NCI-H2171 treated with DMSO at 0.1 percent for 48 hours (cell line): ENCODE data around the gene SLC16A6.
"Not testable (repeated sequence)": the region's sequence is repeated elsewhere in the genome, so short reads cannot be mapped to it uniquely, and the experiment has no call there.

Experiments used
- DNase-seq: peaks from one replicate; lab custom pipeline; 2025; lab: John Stamatoyannopoulos, UW

SLC16A6 gene

DNA sequence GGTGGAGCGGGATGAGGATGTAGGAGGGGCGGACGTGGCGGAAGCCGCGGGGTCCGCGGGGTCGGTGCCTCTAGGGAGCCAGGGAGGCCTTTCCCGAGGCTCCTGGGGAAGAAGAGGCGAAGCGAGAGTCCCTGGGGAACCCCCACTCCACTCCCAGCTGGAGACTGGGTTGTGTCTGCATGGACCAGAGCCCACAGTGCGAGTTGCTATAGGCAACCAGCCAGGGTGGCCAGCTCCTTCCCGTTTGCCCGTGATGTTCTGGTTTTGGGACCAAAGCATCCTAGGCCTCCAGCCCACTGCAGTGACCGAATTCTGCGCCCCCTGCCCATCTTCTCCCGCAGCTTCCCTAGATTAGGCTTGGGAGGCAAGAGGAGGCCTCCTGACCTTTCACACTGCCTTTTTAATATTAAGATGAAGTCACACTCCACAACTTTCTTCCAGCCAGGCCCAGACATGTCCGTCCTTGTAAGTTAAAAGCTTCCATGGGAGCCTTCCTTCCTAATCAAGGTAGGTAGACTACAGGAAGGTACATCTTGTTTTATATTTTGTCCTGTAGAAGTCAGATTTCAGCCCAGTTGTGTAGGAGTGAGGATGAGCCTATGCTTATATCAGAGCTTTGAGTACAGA is 42.6 kb downstream of the SLC16A6 start:
- DNase-seq, result peak; percentile 66

DNA sequence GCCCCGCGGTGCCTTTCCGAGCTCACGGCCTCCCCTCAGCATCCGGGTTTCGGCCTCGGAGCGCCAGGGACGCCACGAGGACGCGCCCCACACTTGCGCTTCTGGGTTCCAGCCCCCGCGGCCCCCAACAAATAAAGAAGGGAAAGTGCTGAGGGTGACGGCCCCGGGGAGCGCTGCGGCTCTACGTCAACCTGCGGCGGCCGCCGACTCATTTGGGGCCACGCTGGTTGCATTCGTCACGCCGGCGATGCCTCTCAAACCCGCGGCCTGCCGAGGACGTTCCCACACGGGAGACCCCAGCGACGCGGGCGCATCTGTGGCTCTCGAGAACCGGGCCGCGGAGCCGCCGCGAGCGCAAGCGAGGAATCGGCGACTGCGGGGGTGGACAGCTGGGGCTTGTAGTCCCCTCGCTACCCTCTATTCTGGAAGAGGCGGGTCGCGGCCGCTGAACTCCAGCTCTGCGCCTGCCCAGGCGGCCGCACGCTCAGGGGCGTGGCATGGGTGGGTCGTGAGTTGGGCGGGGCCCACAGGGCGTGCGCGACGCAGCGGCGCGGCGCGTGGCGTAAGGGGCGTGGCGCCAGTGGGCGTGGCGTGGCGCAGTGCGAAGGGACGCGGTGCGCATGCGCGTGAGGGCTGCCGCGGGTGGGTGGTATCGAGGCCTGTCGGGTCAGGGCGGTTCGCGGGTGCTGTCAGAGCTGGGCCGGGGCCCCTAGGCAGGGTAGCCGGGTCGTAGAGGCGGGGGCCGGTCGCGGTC is 43.3 kb downstream of the SLC16A6 start, which contains the start of gene AMZ2:
Gene AMZ2, plus strand, starts transcription at position 599 of the 754 bp plus-strand sequence. CDS start 2,145 bp downstream, outside the sequence.
- peak; percentile 91 for DNase-seq

DNA sequence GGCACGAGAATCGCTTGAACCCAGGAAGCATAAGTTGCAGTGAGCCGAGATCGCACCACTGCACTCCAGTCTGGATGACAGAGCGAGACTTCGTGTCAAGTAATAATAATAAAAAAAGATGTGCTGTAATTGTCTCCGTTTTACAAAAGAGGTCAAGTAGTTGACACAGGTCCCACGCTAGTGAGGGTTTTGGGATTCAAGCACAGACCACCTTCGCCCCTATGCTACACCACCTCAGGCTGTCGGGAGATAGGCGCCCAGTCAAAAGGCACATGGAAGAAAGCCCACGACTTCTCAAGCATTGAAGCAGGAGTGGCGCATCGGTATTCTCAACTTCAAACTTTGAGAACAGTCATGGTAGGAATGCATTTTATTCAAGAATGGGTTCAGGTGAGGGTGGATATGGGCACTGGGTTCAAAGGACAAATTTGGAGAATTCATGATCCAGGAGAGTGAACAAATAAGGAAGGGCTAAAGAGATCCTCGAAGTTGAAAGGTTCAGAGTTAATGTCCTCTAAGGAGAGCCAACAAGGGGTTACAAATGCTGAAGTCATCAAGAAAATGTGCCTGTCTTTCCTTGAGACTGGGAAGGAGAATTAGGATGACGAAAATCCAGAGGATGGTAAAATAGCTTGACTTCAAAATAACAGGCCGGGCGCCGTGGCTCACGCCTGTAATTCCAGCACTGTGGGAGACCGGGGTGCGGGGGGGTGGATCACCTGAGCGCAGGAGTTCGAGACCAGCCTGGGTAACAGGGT is 44.5 kb downstream of the SLC16A6 start:
- no peak for DNase-seq

DNA sequence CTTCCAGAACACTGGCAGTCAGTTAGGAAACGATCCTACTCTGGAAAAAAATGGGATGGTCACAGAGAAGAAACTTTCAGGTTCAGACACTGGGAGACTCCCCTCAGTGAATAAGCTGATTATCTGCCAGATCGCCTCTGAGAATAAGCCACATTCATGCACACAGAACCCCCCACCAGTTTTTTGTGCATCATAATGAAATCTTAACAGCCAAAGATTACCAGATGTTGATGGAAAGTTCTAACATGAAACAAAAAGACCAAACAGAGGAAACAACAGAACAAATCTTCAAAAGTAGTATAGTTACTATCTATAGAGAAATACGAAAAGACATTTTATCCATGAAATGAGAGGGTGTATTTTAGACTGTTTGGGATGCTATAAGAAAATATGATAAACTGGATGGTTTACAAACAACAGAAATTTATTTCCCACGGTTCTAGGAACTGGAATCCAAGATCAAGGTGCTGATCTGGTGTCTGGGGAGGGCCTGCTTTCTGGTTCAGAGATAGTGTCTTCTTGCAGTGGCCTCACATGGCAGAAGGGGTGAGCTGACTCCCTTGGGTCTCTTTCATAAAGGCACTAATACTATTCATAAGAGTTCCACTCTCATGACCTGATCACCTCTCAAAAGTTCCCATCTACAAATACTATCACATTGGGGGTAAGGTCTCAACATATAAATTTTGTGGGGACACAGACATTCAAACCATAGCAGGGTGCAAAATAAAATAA is 51.1 kb downstream of the SLC16A6 start:
- no peak for DNase-seq

DNA sequence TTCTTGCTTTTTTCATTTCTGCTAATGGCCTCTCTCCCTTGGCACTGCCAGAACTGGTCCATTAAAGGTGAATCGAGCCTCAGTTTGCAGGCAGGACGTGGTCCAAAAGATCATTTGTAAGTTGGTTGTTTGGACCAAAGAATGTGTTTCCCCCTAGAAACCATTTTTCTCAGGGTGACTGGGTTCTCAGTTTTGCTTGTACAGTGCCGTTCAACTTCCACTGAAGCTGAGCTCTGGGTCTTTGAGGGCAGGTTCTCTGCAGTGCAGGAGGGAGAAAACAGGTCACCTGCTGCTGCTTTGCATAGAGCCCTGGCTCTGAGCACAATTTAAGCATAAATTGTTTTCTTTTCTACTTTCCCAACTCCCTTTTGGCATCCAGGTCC is 52.1 kb downstream of the SLC16A6 start:
- DNase-seq, result no peak

DNA sequence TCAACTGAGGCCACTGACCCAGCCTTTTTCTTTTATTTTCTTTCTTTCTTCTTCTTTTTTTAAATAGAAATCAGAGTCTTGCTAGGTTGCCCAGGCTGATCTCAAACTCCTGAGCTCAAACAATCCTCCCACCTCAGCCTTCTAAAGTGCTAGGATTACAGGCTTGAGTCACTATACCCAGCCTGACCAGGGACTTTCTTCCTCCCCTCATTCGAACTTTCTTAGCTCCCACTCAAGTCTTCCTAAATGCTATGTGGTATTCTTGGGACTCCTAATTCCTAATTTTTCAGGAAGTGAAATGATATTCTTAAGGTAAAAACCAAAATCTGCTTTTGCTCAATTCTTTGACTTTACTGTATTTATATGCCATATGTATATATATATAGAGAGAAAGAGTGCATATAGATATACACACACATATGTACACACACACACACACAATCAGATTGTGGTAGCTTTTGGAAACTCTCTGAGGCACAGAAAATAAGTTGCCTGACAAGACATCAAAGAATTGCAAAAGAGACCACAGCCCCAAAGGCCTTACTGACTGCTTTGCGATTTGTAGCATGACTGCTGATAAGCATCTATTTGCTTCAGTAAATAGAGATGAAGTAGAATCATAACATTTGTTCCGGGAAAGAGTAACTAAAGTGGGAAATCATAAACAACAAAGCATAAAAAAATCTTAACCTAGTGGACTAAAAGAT is 52.6 kb downstream of the SLC16A6 start:
- no peak for DNase-seq

DNA sequence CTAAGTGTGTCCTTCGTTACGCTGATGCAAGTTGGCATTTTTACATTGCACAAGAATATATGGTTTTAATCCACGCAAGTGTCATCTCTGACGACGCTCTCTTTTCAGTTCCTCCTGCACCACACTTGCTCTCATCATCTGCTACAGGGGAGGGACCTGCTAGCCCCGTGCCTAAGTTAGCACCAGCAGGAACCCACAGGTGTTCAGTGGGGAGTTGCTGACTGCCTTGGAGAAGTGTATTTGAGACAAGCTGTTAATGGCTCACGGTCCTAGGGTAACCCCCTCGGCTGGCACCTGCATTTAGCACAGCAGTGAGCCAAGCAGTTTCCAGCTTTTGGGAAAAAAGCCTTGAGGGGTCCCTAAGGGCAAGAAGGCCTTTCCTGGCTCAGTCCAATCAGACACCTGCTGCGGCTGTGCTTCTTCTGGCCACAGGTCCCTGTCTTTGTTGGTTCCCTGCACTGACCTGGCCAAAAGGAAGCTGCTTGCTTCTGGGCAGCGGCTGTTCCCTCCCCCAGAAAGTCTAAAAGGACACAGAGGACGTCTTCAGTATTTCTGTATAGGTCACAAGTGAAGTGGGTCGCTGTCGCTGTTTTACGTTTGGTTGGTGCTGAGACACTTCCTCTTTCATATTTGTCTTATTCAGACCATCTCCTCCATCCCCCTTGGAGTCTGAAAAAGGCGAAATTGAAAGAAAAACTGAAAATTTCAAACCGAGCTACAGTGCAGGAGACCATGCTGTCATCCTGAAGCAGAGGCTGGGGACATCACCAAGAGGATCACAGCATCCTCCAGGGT is 53.4 kb downstream of the SLC16A6 start:
- not testable (repeated sequence) for DNase-seq

DNA sequence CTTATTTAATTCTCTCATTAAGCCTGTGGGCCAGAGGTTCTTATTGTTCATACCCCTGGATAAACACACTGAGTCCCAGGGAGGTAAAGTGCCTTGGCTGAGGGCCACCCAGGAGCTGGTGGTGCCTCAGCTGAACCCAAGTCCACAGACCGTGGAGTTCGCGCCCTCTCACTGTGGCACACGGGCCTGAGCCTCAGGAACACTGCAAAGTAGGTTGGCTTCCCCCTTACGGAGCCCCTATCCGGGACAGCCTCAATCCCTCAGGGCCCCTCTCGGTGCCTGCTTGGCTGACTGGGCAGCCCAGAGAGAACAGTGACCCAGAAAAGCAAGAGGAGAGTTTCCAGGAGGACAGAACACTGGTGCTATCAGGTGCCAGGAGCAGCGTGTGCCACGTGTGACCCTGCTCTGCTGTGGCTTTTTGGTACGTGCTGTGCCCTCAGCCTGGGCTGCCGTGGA is 55.6 kb downstream of the SLC16A6 start:
- not testable (repeated sequence) for DNase-seq

DNA sequence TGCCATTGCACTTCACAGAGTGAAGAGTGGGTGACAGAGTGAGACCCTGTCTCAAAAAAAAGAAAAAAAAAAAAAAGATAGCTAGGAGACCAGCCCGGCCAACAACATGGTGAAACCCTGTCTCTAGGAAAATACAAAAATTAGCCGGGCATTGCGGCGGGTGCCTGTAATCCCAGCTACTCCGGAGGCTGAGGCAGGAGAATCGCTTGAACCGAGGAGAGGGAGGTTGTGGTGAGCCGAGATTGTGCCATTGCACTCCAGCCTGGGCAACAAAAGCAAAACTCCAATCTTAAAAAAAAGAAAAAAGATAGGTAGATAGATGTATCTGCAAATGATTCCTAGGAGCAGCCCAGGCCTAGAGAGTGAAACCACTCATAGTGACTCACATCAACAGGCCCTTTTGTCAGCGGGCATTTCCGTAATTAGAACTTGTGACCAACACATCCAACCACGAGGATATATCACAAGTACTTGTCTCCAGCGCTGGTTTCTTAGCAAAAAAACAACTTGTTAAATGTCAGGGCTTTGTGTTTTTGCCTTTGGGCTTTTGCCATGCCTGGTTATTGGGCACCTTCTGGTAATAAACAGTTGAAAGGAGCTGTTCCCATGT is 56.1 kb downstream of the SLC16A6 start:
- not testable (repeated sequence) for DNase-seq

DNA sequence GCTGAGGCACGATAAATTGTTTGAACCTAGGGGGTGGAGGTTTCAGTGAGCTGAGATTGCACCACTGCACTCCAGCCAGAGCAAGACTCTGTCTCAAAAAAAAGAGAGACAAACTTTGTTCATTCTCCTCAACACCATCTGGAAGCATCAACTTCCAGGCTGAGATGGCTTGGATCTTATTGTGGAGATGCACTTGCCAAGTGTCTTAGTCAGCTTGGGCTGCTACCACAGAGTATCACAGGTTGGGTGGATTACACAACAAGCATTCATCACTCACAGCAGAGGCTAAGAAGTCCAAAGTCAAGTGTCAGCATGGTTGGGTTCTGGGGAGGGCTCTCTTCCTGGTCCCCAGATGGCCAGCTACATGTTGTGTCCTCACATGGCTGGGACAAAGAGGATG is 58.2 kb downstream of the SLC16A6 start:
- not testable (repeated sequence) for DNase-seq

DNA sequence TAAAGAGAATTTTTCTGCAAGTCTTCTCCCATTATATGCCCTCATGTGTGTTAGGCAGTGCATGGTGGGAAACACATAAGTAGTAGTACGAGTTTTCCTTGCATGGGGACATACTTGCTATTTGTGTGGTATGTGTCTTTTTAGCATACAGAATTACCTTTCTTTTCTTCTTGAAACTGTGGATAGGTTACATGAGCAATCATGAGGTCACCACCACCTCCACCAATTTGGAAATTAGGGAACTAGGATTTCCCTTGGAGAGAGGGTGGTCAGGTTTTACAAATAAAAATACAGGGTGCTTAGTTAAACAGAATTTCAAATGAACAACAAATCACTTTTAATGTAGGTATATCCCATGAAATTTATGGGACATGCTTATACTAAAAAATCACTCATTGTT is 59.4 kb downstream of the SLC16A6 start:
- no peak for DNase-seq

DNA sequence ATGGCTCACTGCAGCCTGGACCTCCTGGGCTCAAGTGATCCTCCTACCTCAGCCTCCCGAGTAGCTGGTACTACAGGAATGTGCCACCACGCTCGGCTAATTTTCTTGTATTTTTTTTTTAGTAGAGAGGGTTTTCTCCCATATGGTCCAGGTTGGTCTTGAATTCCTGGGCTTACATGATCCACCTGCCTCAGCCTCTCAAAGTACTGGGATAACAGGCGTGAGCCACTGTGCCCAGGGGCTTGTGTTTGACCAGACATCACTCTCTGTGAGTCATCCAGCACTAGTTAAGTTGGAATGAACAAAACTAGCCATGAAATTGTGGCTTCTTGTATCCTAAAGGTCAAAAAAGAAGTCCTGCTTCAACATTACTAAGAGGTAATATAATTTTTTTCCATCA is 59.8 kb downstream of the SLC16A6 start:
- DNase-seq, result not testable (repeated sequence)

DNA sequence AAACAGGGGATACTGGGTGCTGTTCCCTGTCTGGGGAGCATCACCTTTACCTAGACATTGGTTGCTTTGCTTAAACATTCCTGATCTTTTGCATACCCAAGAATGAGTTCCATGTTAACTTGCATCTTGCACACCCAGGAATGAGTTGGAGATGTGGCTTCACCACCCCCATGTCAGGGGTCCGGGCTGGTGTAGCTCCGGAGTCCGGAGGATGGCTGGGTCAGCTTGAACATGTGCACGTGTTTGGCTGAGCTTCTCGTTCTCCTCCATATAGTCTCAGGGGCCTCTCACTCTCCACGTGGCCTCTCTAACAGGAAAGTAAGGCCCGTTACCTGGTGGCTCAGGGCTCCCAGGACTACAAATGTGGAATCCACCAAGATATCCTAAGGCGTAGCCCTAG is 61.3 kb downstream of the SLC16A6 start:
- DNase-seq, result no peak

DNA sequence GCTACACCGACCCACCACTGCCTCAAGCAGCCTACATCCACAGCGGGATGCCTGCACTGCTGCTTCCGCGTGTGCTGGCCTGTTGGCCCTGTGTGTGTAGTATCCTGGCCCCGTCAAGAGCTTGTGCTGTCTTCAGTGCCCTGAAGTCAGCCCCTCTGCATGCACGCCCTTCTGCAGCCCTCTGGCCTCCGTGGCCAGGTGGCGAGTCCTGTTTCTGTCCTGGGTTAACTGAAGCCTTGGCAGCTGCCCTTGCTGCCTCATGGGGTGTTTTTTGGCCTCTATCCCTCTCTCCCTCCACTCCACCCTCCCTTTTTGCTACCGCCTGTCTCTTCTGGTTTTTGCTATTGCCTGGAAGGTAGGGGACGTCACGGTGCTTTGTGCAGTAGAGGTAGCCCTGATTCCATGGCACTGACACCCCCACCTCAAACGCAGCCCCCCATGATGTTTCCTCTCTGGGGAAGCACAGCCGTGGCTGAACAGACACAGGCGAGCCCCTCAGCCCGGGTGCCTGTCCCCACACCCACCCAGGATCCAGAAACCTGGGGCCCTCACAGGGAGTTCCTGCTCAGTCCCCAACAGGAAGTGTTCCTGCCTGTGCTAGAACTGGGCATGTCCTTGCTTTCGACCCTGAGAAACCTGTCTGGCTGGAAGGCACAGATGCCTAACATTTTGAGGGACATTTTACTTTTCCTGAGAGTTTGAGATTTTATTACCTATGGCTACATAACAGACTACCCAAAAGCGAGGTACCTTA is 61.9 kb downstream of the SLC16A6 start:
- DNase-seq, result peak; percentile 3

DNA sequence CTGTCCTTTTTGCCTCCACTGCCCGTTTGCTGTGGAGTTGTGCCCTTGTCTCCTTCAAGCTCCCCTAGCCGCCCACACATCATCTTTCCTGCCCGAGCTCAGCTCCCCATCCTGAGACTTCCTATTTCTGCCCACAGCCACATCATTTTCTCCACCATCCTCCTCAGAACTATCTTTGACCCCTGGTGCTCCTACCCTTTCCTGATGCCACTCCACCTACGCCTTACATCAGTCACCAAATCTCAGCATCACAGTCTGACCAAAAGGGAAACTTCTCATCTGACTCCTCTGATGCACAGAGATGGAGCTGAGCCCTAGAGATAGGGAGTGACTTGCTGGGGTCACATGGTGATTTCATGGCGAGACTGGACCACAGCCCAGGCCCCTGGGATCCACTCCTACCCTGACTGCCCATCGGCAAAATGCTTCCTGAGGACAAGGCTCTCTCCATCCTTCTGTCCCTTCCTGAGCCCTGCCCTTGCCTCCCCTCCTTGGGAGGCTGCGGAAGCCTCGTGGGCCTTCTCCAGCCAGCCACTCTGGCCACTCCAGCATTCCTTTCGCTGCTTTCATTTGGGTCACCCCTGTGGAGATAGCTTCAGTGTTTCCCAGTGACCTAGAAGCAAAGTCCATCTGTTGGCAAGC is 62.8 kb downstream of the SLC16A6 start:
- not testable (repeated sequence) for DNase-seq

DNA sequence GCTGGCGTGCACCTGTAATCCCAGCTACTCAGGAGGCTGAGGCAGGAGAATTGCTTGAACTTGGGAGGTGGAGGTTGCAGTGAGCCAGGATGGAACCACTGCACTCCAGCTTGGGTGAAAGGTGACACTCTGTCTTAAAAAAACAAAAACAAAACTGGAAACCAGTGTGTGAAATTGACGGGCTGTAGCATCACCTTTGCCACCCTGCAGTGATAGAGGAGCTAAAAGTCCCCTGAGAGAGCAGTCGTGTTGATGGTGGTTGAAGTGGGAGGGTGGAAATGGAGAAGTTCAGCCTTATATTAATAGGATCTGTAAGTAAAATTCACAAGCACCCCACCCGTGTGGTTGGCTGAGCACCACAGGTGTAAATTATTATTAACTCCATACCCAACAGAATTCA is 65.9 kb downstream of the SLC16A6 start:
- DNase-seq, result not testable (repeated sequence)

DNA sequence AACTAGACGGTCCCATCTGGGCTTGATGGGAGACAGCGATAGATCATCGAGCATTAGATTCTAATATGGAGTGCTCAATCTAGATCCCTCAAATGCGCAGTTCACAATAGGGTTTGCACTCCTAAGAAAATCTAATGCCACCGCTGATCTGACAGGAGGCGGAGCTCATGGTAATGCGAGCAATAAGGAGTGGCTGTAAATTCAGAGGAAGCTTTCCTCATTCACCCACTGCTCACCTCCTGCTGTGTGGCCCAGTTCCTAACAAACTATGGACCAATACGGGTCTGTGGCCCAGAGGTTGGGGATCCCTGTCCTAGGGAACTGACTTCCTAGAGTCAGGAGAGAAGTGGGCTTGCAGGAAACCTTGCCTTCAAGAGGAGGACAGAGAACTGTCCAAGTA is 68.3 kb downstream of the SLC16A6 start:
- no peak for DNase-seq

DNA sequence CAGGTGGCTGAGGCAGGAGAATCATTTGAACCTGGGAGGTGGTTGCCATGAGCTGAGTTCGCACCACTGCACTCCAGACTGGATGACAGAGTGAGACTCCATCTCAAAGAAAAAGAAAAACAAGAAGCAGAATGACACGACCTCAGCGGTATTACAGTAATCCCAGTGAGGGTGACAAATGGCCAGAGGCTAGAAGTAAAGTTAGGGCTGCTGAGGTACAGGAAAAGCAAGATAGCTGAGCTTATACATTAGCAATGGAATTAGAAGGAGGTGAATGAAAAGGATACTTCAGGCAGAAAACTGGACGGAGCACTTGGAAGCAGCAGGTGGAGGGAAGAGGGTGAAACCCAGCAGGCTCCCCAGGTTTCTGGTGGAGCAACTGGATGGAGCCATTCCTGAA is 69.1 kb downstream of the SLC16A6 start:
- DNase-seq, result no peak

DNA sequence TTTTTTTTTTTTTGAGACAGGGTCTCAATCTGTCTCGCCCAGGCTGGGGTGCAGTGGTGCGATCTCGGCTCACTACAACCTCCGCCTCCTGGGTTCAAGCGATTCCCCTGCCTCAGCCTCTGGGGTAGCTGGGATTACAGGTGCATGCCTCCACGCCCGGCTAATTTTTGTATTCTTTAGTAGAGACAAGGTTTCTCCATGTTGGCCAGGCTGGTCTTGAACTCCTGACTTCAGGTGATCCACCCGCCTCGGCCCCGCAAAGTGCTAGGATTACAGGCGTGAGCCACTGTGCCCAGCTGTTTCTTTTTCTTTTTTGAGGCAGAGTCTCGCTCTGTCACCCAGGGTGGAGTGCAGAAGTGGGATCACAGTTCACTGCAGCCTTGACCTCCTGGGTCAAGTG is 70.1 kb downstream of the SLC16A6 start:
- DNase-seq, result not testable (repeated sequence)
